IMR-90 (cell line): Measurements from ENCODE around the gene FMN1. TPM values are rescaled to one million over a fixed set of nuclear protein-coding genes. Genes with fewer than 3 reads are reported as not detected.

Experiments used
- ATAC-seq: fragments of 200-7000 bp; cut with Tn5 transposase; 2 replicates; pipeline ENCODE4 v1.9.1; 2020; ENCODE audit warnings: low read depth, mild to moderate bottlenecking, moderate library complexity
- BruUV-seq: library from RNA; stranded (reverse); fragments of 400-500 nt; replicated peaks from 2 replicates; lab custom pipeline; 2021; lab: Mats Ljungman, UMichigan
- CTCF ChIA-PET: fragments of 300-600 bp; formaldehyde crosslinking; extraction: SDS; loops from one replicate; lab custom pipeline; 2021; ENCODE audit warnings: antibody characterized with exemption; lab: Yijun Ruan, JAX
- POLR2A ChIA-PET: fragments of 300-600 bp; sonication (Branson Sonifier 250); formaldehyde crosslinking; loops from one replicate; lab custom pipeline; 2022; ENCODE audit warnings: antibody characterized with exemption; ENCODE audit not compliant: unreplicated experiment; lab: Charles Lee
- DNase-seq: peaks from one replicate; pipeline ENCODE4 v3.0.0; 2013
- H2AFZ ChIP-seq: replicated peaks from 2 replicates; pipeline ENCODE3; 2013; ENCODE audit warnings: low read length, mild to moderate bottlenecking; ENCODE audit not compliant: poor library complexity
- H2AK5ac ChIP-seq: 2 replicates; pipeline ENCODE4 v1.6.1; 2013; ENCODE audit warnings: low read depth, low read length, inconsistent platforms
- H2AK9ac ChIP-seq: replicated peaks from 2 replicates; pipeline ENCODE3; 2013; ENCODE audit warnings: mild to moderate bottlenecking, low read depth, low read length, moderate library complexity; ENCODE audit not compliant: poor library complexity
- H2BK120ac ChIP-seq: 2 replicates; pipeline ENCODE4 v1.6.1; 2013; ENCODE audit warnings: low read depth, low read length, inconsistent platforms
- H2BK15ac ChIP-seq: 3 replicates; pipeline ENCODE4 v1.6.1; 2013; ENCODE audit warnings: low read depth, low read length, inconsistent platforms
- H2BK20ac ChIP-seq: 2 replicates; pipeline ENCODE4 v1.6.1; 2013; ENCODE audit warnings: low read depth, mild to moderate bottlenecking, inconsistent platforms, low read length, moderate library complexity
- H2BK5ac ChIP-seq: 2 replicates; pipeline ENCODE4 v1.6.1; 2013; ENCODE audit warnings: mild to moderate bottlenecking, low read depth, low read length, inconsistent platforms; ENCODE audit not compliant: poor library complexity, severe bottlenecking
- H3K14ac ChIP-seq: replicated peaks from 2 replicates; pipeline ENCODE4 v1.6.1; 2013; ENCODE audit warnings: low read depth, low read length, inconsistent platforms
- H3K18ac ChIP-seq: 2 replicates; pipeline ENCODE4 v1.6.1; 2013; ENCODE audit warnings: low read depth, low read length, control low read depth
- H3K23ac ChIP-seq: 2 replicates; pipeline ENCODE4 v1.6.1; 2013; ENCODE audit warnings: low read depth, low read length, inconsistent platforms
- H3K27ac ChIP-seq: 2 replicates; pipeline ENCODE4 v1.5.1; 2013; ENCODE audit warnings: mild to moderate bottlenecking, control low read depth, low read length; ENCODE audit not compliant: insufficient read depth
- H3K27me3 ChIP-seq: 2 replicates; pipeline ENCODE4 v1.6.1; 2013; ENCODE audit warnings: low read length; ENCODE audit not compliant: control insufficient read depth, insufficient read depth
- H3K36me3 ChIP-seq: 2 replicates; pipeline ENCODE4 v1.6.1; 2013; ENCODE audit warnings: low read length, mixed read lengths; ENCODE audit not compliant: control insufficient read depth, insufficient read depth
- H3K4ac ChIP-seq: 2 replicates; pipeline ENCODE4 v1.6.1; 2013; ENCODE audit warnings: low read depth, low read length, inconsistent platforms
- H3K4me1 ChIP-seq: 2 replicates; pipeline ENCODE4 v1.6.1; 2013; ENCODE audit warnings: low read length, mixed read lengths; ENCODE audit not compliant: control insufficient read depth, insufficient read depth
- H3K4me2 ChIP-seq: 2 replicates; pipeline ENCODE4 v1.6.1; 2013; ENCODE audit warnings: low read depth, mild to moderate bottlenecking, control low read depth, low read length, moderate library complexity
- H3K4me3 ChIP-seq: 2 replicates; pipeline ENCODE4 v1.5.1; 2013; ENCODE audit warnings: low read depth, mild to moderate bottlenecking, control low read depth, low read length, moderate library complexity; ENCODE audit not compliant: insufficient read depth
- H3K56ac ChIP-seq: 2 replicates; pipeline ENCODE4 v1.6.1; 2013; ENCODE audit warnings: low read length, inconsistent platforms; ENCODE audit not compliant: insufficient read depth; ENCODE audit errors: extremely low read depth
- H3K79me1 ChIP-seq, 2 experiments: 2 replicates each; pipeline ENCODE4 v1.6.1; 2013; ENCODE audit warnings: low read length in 2 of 2, inconsistent platforms in 1 of 2, low read depth in 1 of 2
- H3K9ac ChIP-seq: 2 replicates; pipeline ENCODE4 v1.6.1; 2013; ENCODE audit warnings: low read depth, low read length, control low read depth
- H3K9me1 ChIP-seq: 2 replicates; pipeline ENCODE4 v1.6.1; 2013; ENCODE audit warnings: low read length, inconsistent platforms; ENCODE audit not compliant: insufficient read depth
- H3K9me3 ChIP-seq: 2 replicates; pipeline ENCODE4 v1.6.1; 2013; ENCODE audit warnings: low read length; ENCODE audit not compliant: control insufficient read depth, insufficient read depth
- H4K20me1 ChIP-seq: 2 replicates; pipeline ENCODE4 v1.6.1; 2013; ENCODE audit warnings: low read length, inconsistent platforms; ENCODE audit not compliant: insufficient read depth
- H4K5ac ChIP-seq: 2 replicates; pipeline ENCODE4 v1.6.1; 2013; ENCODE audit warnings: mild to moderate bottlenecking, low read depth, low read length, control low read depth
- H4K8ac ChIP-seq, 2 experiments: 2 replicates each; pipeline ENCODE4 v1.6.1; 2013; ENCODE audit warnings: low read depth in 2 of 2, low read length in 2 of 2, control low read depth in 1 of 2, inconsistent platforms in 1 of 2
- H4K91ac ChIP-seq: 2 replicates; pipeline ENCODE4 v1.6.1; 2013; ENCODE audit warnings: low read depth, low read length, inconsistent platforms; ENCODE audit not compliant: insufficient read depth
- BHLHE40 ChIP-seq: fragments of 150-350 bp; IDR thresholded peaks from 2 replicates; pipeline ENCODE4 v1.6.1; 2016; ENCODE audit warnings: mild to moderate bottlenecking, low read depth, low read length
- CEBPB ChIP-seq: IDR thresholded peaks from 2 replicates; pipeline ENCODE4 v1.6.1; 2012; ENCODE audit warnings: low read depth, low read length, improper control_type of control experiment
- CHD1 ChIP-seq: IDR thresholded peaks from 2 replicates; pipeline ENCODE4 v1.6.1; 2012; ENCODE audit warnings: low read depth, low read length, improper control_type of control experiment
- FOS ChIP-seq: fragments of 150-350 bp; IDR thresholded peaks from 2 replicates; pipeline ENCODE4 v1.6.1; 2016; ENCODE audit warnings: low read depth, low read length
- MAFK ChIP-seq: IDR thresholded peaks from 2 replicates; pipeline ENCODE4 v1.6.1; 2012; ENCODE audit warnings: low read depth, low read length, improper control_type of control experiment
- MAZ ChIP-seq: IDR thresholded peaks from 2 replicates; pipeline ENCODE4 v1.6.1; 2012; ENCODE audit warnings: low read depth, mild to moderate bottlenecking, low read length, improper control_type of control experiment, moderate library complexity, borderline replicate concordance
- MXI1 ChIP-seq: IDR thresholded peaks from 2 replicates; pipeline ENCODE4 v1.6.1; 2012; ENCODE audit warnings: low read depth, mild to moderate bottlenecking, low read length, moderate library complexity, borderline replicate concordance
- POLR2A ChIP-seq: IDR thresholded peaks from 2 replicates; pipeline ENCODE4 v1.6.1; 2012; ENCODE audit warnings: mild to moderate bottlenecking, low read depth, low read length
- RAD21 ChIP-seq: IDR thresholded peaks from 2 replicates; pipeline ENCODE4 v1.6.1; 2012; ENCODE audit warnings: low read length, improper control_type of control experiment
- RCOR1 ChIP-seq: IDR thresholded peaks from 2 replicates; pipeline ENCODE4 v1.6.1; 2012; ENCODE audit warnings: mild to moderate bottlenecking, low read length, improper control_type of control experiment; ENCODE audit not compliant: insufficient replicate concordance
- SMC3 ChIP-seq: fragments of 150-350 bp; IDR thresholded peaks from 2 replicates; pipeline ENCODE4 v1.6.1; 2016; ENCODE audit warnings: low read depth, mild to moderate bottlenecking, antibody characterized with exemption, low read length, moderate library complexity
- WGBS, 2 experiments: methylation state at CpG; one replicate each; pipeline versions ENCODE4 v1.1.5 to v1.1.7; 2013; ENCODE audit warnings: missing lambda C conversion rate in 2 of 2; ENCODE audit not compliant: insufficient read length in 1 of 2; ENCODE audit errors: extremely low coverage in 2 of 2; 5-methylcytosine and 5-hydroxymethylcytosine counted together
- dilution Hi-C: fragments of 300-500 bp; cut with HindIII; formaldehyde crosslinking; loops from one replicate; pipeline ENCODE4 v1.14.3; 2018; ENCODE audit warnings: low sequenced_read_pairs; ENCODE audit not compliant: unreplicated experiment
- in situ Hi-C: fragments of 300-500 bp; cut with MboI; formaldehyde crosslinking; loops from 3 replicates; pipeline ENCODE4 v1.14.3; 2019; ENCODE audit warnings: low sequenced_read_pairs, inconsistent platforms, mixed read lengths
- intact Hi-C: fragments of 100-400 bp; cut with micrococcal nuclease; formaldehyde crosslinking; loops from 2 replicates; pipeline ENCODE4 v1.10.0; 2022
- polyA plus RNA-seq, 3 experiments: library from polyadenylated mRNA; depleted of rRNA; stranded (reverse); fragments of >200 nt; gene quantifications; 2 replicates each; pipeline ENCODE4 v1.2.3, GENCODE V29; 2012; ENCODE audit warnings: low replicate concordance in 1 of 3
- total RNA-seq: library from RNA; depleted of rRNA; stranded (reverse); fragments of >200 nt; gene quantifications from 2 replicates; pipeline ENCODE4 v1.2.3, GENCODE V29; 2012
- TF ChIP-seq, protein P1 (sequence below): conservative IDR thresholded peaks from 2 replicates; pipeline ENCODE4 v1.5.1; 2012; ENCODE audit warnings: mild to moderate bottlenecking, low read depth, low read length, improper control_type of control experiment
- TF ChIP-seq, protein P2 (sequence below): fragments of 150-350 bp; IDR thresholded peaks from 2 replicates; pipeline ENCODE4 v1.6.1; 2016; ENCODE audit warnings: low read depth, mild to moderate bottlenecking, low read length, moderate library complexity, borderline replicate concordance
- TF ChIP-seq, protein P3 (sequence below): fragments of 150-350 bp; IDR thresholded peaks from 2 replicates; pipeline ENCODE4 v1.6.1; 2017; ENCODE audit warnings: mild to moderate bottlenecking, antibody characterized with exemption, low read length, low read depth

FMN1 gene
- total and polyA plus RNA-seq, 2 of the 4 experiments (the other 2 are of a cell fraction): 7.3 to 17.6 TPM

DNA sequence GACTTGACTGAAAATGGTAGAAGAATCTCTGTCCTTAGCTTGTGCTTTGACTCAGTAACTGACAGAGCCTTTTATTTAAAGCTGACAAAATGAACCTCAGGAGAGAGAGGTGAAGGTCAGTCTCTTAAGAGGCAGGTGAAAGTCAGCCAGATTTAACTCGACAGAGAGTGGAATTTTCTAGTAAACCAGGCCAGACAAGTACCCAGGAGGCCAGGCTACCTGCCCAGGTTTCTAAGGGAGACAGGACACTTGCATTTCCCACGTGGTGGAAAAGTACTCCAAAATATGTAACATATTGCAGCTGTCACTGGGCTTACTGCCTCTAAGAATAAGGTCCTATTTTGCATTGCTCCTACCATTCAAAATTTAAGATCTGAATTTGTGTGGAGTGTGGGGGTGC lies 167.9 kb downstream of the FMN1 start:
- Histone ChIP-seq H2AK9ac (no peak overlapping the region), H3K4me1 (peaks cover 22% of the 10 kb centered on the region), H3K27ac (no peak overlapping the region), H3K4me3 (no peak overlapping the region), H4K91ac (no peak overlapping the region), H3K79me1 (peaks cover 6 to 55% of the 10 kb centered on the region in 2 experiments; a peak in 2 of 4 replicates), H4K8ac (peak overlapping the region in 1 of 2 experiments; percentile 46; a peak in 1 of 4 replicates), H3K4ac (no peak overlapping the region), H3K4me2 (no peak overlapping the region), H3K9me3 (no peaks in the 10 kb centered on the region), H2BK20ac (no peak overlapping the region), H3K9ac (no peak overlapping the region), H4K20me1 (peaks cover 65% of the 10 kb centered on the region; the same call in 1 of the 2 replicates), H3K9me1 (no peaks in the 10 kb centered on the region; the same call in 1 of the 2 replicates), H2BK15ac (no peak overlapping the region), H3K14ac (no peak overlapping the region), H2AFZ (no peak overlapping the region), H4K5ac (peak overlapping the region; percentile 44; the same call in 1 of the 2 replicates), H3K27me3 (no peaks in the 10 kb centered on the region), H3K56ac (no peak overlapping the region), H2BK5ac (peak overlapping the region; percentile 7), H3K23ac (0 out of 2 replicates have a peak overlapping the region, but pooled peaks have one; percentile 13), H2BK120ac (no peak overlapping the region), H3K18ac (no peak overlapping the region), H2AK5ac (no peak overlapping the region), H3K36me3 (no peaks in the 10 kb centered on the region)
- DNase-seq (no peak), ATAC-seq (no peak)
- in situ Hi-C loops: no loop called here
- no peak for TF ChIP-seq MAZ
- TF ChIP-seq, protein P1, sequence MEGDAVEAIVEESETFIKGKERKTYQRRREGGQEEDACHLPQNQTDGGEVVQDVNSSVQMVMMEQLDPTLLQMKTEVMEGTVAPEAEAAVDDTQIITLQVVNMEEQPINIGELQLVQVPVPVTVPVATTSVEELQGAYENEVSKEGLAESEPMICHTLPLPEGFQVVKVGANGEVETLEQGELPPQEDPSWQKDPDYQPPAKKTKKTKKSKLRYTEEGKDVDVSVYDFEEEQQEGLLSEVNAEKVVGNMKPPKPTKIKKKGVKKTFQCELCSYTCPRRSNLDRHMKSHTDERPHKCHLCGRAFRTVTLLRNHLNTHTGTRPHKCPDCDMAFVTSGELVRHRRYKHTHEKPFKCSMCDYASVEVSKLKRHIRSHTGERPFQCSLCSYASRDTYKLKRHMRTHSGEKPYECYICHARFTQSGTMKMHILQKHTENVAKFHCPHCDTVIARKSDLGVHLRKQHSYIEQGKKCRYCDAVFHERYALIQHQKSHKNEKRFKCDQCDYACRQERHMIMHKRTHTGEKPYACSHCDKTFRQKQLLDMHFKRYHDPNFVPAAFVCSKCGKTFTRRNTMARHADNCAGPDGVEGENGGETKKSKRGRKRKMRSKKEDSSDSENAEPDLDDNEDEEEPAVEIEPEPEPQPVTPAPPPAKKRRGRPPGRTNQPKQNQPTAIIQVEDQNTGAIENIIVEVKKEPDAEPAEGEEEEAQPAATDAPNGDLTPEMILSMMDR: no peak
- TF ChIP-seq RCOR1: no peak
- TF ChIP-seq, protein P2, sequence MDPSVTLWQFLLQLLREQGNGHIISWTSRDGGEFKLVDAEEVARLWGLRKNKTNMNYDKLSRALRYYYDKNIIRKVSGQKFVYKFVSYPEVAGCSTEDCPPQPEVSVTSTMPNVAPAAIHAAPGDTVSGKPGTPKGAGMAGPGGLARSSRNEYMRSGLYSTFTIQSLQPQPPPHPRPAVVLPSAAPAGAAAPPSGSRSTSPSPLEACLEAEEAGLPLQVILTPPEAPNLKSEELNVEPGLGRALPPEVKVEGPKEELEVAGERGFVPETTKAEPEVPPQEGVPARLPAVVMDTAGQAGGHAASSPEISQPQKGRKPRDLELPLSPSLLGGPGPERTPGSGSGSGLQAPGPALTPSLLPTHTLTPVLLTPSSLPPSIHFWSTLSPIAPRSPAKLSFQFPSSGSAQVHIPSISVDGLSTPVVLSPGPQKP: no peak
- no peak for TF ChIP-seq POLR2A
- no peak for TF ChIP-seq SMC3
- TF ChIP-seq MAFK: no peak
- no peak for TF ChIP-seq CHD1
- TF ChIP-seq FOS: no peak
- no peak for TF ChIP-seq BHLHE40
- no peak for TF ChIP-seq CEBPB
- TF ChIP-seq MXI1: no peak
- TF ChIP-seq, protein P3, sequence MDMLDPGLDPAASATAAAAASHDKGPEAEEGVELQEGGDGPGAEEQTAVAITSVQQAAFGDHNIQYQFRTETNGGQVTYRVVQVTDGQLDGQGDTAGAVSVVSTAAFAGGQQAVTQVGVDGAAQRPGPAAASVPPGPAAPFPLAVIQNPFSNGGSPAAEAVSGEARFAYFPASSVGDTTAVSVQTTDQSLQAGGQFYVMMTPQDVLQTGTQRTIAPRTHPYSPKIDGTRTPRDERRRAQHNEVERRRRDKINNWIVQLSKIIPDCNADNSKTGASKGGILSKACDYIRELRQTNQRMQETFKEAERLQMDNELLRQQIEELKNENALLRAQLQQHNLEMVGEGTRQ: no peak
- no peak for TF ChIP-seq RAD21
- intact Hi-C loops: no loop called here
- dilution Hi-C loops: no loop called here
- WGBS, 2 experiments: no CpG with 5 or more reads among the region's 2 CpGs
- ChIA-PET POLR2A (no interaction called here), CTCF (no interaction called here)
- BruUV-seq: no TSS peak
